ENCODE results near the gene HPSE2. TPM values are rescaled to one million over a fixed set of nuclear protein-coding genes. Genes with fewer than 3 reads are reported as not detected.

Gene HPSE2
- total and polyA plus RNA-seq, 2 of the 8 experiments (the other 6 are each of a cell fraction or from before 2014, with no cell fraction given) = 0.41 to 0.58 TPM

- Histone ChIP-seq H4K5ac (ENCODE audit: insufficient read length, low read depth, low read length) (no peak overlapping the region), H2AFZ (ENCODE audit: low read length) (no peak overlapping the region), H3K79me2 (ENCODE audit: control insufficient read depth in 1 of 2, insufficient read depth in 2 of 2, low read length in 2 of 2) (no peaks in the 10 kb centered on the region), H3K4me1 (replicated peaks in 1 of 4; ENCODE audit: control insufficient read depth in 3 of 4, insufficient read depth in 4 of 4, low read length in 3 of 4) (no peaks in the 10 kb centered on the region), H3K27me3 (replicated peaks in 1 of 4; ENCODE audit: control insufficient read depth in 3 of 4, extremely low read depth in 1 of 4, insufficient read depth in 3 of 4, low read length in 3 of 4) (no peaks in the 10 kb centered on the region), H2BK120ac (replicated peaks; ENCODE audit: low read depth, low read length) (no peak overlapping the region), H3K9me3 (ENCODE audit: insufficient read depth in 2 of 2, low read depth in 1 of 2, low read length in 1 of 2) (no peaks in the 10 kb centered on the region), H4K20me1 (replicated peaks in 1 of 2; ENCODE audit: control insufficient read depth in 1 of 2, insufficient read depth in 2 of 2, low read length in 2 of 2) (no peaks in the 10 kb centered on the region), H3K27ac (ENCODE audit: low read depth, low read length) (no peak overlapping the region), H3K18ac (ENCODE audit: extremely low read depth, low read length) (no peak overlapping the region), H4K8ac (ENCODE audit: extremely low read depth, insufficient read depth, low read length) (no peak overlapping the region), H2BK12ac (ENCODE audit: low read depth, low read length) (no peak overlapping the region), H3K79me1 (ENCODE audit: low read depth, low read length) (no peaks in the 10 kb centered on the region), H3K4ac (replicated peaks; ENCODE audit: insufficient read length, low read depth, low read length) (no peak overlapping the region), H2BK15ac (ENCODE audit: low read length) (no peak overlapping the region), H3K14ac (ENCODE audit: insufficient read length) (no peak overlapping the region), H2AK5ac (ENCODE audit: low read depth, low read length) (no peak overlapping the region), H2BK20ac (ENCODE audit: low read length) (no peak overlapping the region), H3K36me3 (ENCODE audit: control insufficient read depth in 2 of 4, insufficient read depth in 4 of 4, low read length in 3 of 4) (no peaks in the 10 kb centered on the region), H3K4me2 (ENCODE audit: insufficient read depth in 1 of 2, low read depth in 2 of 2, low read length in 2 of 2) (no peak overlapping the region), H3K23me2 (ENCODE audit: low read depth, low read length) (no peaks in the 10 kb centered on the region), H4K91ac (replicated peaks; ENCODE audit: insufficient read length, low read length) (no peak overlapping the region), H3K23ac (ENCODE audit: insufficient read length) (no peak overlapping the region), H2BK5ac (ENCODE audit: low read depth, low read length) (no peak overlapping the region), H3K9ac (replicated peaks in 1 of 4; ENCODE audit: extremely low read depth in 1 of 4, low read depth in 3 of 4, low read length in 3 of 4) (no peak overlapping the region), H3K56ac (replicated peaks; ENCODE audit: insufficient read length, low read depth, low read length) (no peak overlapping the region), H3K4me3 (ENCODE audit: extremely low read depth in 1 of 4, insufficient read depth in 2 of 4, low read depth in 3 of 4, low read length in 4 of 4) (no peak overlapping the region)
- WGBS, 2 experiments (ENCODE audit: extremely low coverage in 1 of 2, insufficient coverage in 1 of 2, insufficient read length in 1 of 2, insufficient replicate concordance in 2 of 2, low coverage in 1 of 2, low lambda C conversion rate in 2 of 2, missing lambda C conversion rate in 1 of 2) = 96% methylated on average over 9 of the region's 9 CpGs; no CpG with 5 or more reads in 1 of the 2 experiments
- no peak for FAIRE-seq
- ChIA-PET POLR2A (ENCODE audit: partially characterized antibody) (no interaction called here), CTCF (ENCODE audit: partially characterized antibody) (no interaction called here)
- DNase-seq (ENCODE audit: low read depth in 1 of 2, low spot score in 2 of 2) = no peak
- no peak for TF ChIP-seq CBX5 (IDR thresholded peaks at IDR 0.05; ENCODE audit: low read depth, low read length)
- no peak for TF ChIP-seq BRCA1 (IDR thresholded peaks at IDR 0.05; ENCODE audit: low read depth, low read length)
- no peak for TF ChIP-seq RFX5 (IDR thresholded peaks at IDR 0.05; ENCODE audit: borderline replicate concordance, low read depth, low read length)
- TF ChIP-seq ZNF274 (IDR thresholded peaks at IDR 0.05; ENCODE audit: borderline replicate concordance, extremely low read depth, low read length) = no peak
Measured at GRCh38 chr10:98528805-98529183, 706.9 kb downstream of the HPSE2 start.

Data from H1 (cell line).